OCI-LY3 (cell line): ENCODE data around the gene PDPR.
"Not testable (repeated sequence)": the region's sequence is repeated elsewhere in the genome, so short reads cannot be mapped to it uniquely, and the experiment has no call there.

Experiments
- H2AFZ ChIP-seq: fragments of 200-600, 300-600 bp; shearing (Covaris generic); 2 replicates; pipeline ENCODE4 v1.6.0; 2014; ENCODE audit warnings: antibody characterized with exemption, low read depth, low read length
- H3K27ac ChIP-seq: fragments of 200-600, 300-600 bp; sonication (generic); 2 replicates; pipeline ENCODE4 v1.5.1; 2014; ENCODE audit warnings: mild to moderate bottlenecking, low read length, moderate library complexity, mixed read lengths
- H3K27me3 ChIP-seq: fragments of 200-600, 300-600 bp; sonication (generic); 2 replicates; pipeline ENCODE4 v1.6.1; 2014; ENCODE audit warnings: low read depth, low read length, mixed read lengths
- H3K36me3 ChIP-seq: fragments of 200-600, 300-600 bp; sonication (generic); replicated peaks from 2 replicates; pipeline ENCODE3; 2014; ENCODE audit warnings: low read depth, low read length, mixed read lengths
- H3K4me1 ChIP-seq: fragments of 300-600, 200-600 bp; sonication (generic); 2 replicates; pipeline ENCODE4 v1.6.1; 2014; ENCODE audit warnings: low read length, mixed read lengths
- H3K4me2 ChIP-seq: fragments of 200-600, 300-600 bp; sonication (generic); 2 replicates; pipeline ENCODE4 v1.6.1; 2014; ENCODE audit warnings: low read length, mixed read lengths
- H3K4me3 ChIP-seq: fragments of 300-600, 200-600 bp; sonication (generic); 2 replicates; pipeline ENCODE4 v1.5.1; 2014; ENCODE audit warnings: antibody characterized with exemption, mild to moderate bottlenecking, low read length, moderate library complexity
- H3K79me2 ChIP-seq: fragments of 300-600, 200-600 bp; shearing (Covaris generic); 2 replicates; pipeline ENCODE4 v1.6.1; 2014; ENCODE audit warnings: mild to moderate bottlenecking, low read length, mixed read lengths
- H3K9ac ChIP-seq: fragments of 300-600, 200-600 bp; shearing (Covaris generic); 2 replicates; pipeline ENCODE4 v1.6.0; 2014; ENCODE audit warnings: mild to moderate bottlenecking, low read length, moderate library complexity
- H3K9me3 ChIP-seq: fragments of 200-600, 300-600 bp; shearing (Covaris generic); 2 replicates; pipeline ENCODE4 v1.6.1; 2014; ENCODE audit warnings: low read length, mixed read lengths; ENCODE audit not compliant: insufficient read depth
- H4K20me1 ChIP-seq: fragments of 200-600, 300-600 bp; sonication (generic); 2 replicates; pipeline ENCODE4 v1.6.1; 2016; ENCODE audit warnings: low read length, mixed read lengths; ENCODE audit not compliant: insufficient read depth
- EZH2phosphoT487 ChIP-seq: fragments of 200-600 bp; shearing (Covaris generic); IDR thresholded peaks from 2 replicates; pipeline ENCODE4 v1.6.1; 2018; ENCODE audit warnings: antibody characterized with exemption, mixed run types, low read depth
- TF ChIP-seq, protein P1 (sequence below): fragments of 200-600, 300-600 bp; sonication (generic); IDR thresholded peaks from 2 replicates; pipeline ENCODE4 v1.5.1; 2014; ENCODE audit warnings: antibody characterized with exemption, low read length, low read depth

Gene PDPR

GRCh38 chr16:70162041-70162451, 47.9 kb downstream of the PDPR start:
- Histone ChIP-seq H3K9ac (no peak overlapping the region), H3K27me3 (no peaks in the 10 kb centered on the region), H3K4me3 (no peak overlapping the region), H3K27ac (no peak overlapping the region), H3K79me2 (no peaks in the 10 kb centered on the region), H3K4me1 (no peaks in the 10 kb centered on the region), H4K20me1 (no peaks in the 10 kb centered on the region), H3K36me3 (peaks cover 38% of the 10 kb centered on the region), H2AFZ (no peak overlapping the region), H3K4me2 (no peak overlapping the region), H3K9me3 (no peaks in the 10 kb centered on the region)
- no peak for TF ChIP-seq EZH2phosphoT487
- TF ChIP-seq, protein P1, sequence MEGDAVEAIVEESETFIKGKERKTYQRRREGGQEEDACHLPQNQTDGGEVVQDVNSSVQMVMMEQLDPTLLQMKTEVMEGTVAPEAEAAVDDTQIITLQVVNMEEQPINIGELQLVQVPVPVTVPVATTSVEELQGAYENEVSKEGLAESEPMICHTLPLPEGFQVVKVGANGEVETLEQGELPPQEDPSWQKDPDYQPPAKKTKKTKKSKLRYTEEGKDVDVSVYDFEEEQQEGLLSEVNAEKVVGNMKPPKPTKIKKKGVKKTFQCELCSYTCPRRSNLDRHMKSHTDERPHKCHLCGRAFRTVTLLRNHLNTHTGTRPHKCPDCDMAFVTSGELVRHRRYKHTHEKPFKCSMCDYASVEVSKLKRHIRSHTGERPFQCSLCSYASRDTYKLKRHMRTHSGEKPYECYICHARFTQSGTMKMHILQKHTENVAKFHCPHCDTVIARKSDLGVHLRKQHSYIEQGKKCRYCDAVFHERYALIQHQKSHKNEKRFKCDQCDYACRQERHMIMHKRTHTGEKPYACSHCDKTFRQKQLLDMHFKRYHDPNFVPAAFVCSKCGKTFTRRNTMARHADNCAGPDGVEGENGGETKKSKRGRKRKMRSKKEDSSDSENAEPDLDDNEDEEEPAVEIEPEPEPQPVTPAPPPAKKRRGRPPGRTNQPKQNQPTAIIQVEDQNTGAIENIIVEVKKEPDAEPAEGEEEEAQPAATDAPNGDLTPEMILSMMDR = no peak

GRCh38 chr16:70163596-70163995, 49.5 kb downstream of the PDPR start:
- Histone ChIP-seq H3K4me2 (no peak overlapping the region), H3K36me3 (peaks cover 24% of the 10 kb centered on the region), H3K9ac (no peak overlapping the region), H3K27me3 (no peaks in the 10 kb centered on the region), H3K4me3 (no peak overlapping the region), H4K20me1 (no peaks in the 10 kb centered on the region), H3K4me1 (no peaks in the 10 kb centered on the region), H3K27ac (no peak overlapping the region), H3K79me2 (no peaks in the 10 kb centered on the region), H2AFZ (no peak overlapping the region), H3K9me3 (no peaks in the 10 kb centered on the region)
- no peak for TF ChIP-seq EZH2phosphoT487
- TF ChIP-seq, protein P1 = no peak

- H3K27ac ChIP-seq, H3K4me1 ChIP-seq, H3K27me3 ChIP-seq, H3K4me2 ChIP-seq, H2AFZ ChIP-seq, H4K20me1 ChIP-seq, H3K36me3 ChIP-seq, H3K79me2 ChIP-seq, H3K4me3 ChIP-seq, H3K9me3 ChIP-seq, H3K9ac ChIP-seq: not testable (repeated sequence)
Observed at GRCh38 chr16:70166688-70167087, 52.6 kb downstream of the PDPR start.

DNA sequence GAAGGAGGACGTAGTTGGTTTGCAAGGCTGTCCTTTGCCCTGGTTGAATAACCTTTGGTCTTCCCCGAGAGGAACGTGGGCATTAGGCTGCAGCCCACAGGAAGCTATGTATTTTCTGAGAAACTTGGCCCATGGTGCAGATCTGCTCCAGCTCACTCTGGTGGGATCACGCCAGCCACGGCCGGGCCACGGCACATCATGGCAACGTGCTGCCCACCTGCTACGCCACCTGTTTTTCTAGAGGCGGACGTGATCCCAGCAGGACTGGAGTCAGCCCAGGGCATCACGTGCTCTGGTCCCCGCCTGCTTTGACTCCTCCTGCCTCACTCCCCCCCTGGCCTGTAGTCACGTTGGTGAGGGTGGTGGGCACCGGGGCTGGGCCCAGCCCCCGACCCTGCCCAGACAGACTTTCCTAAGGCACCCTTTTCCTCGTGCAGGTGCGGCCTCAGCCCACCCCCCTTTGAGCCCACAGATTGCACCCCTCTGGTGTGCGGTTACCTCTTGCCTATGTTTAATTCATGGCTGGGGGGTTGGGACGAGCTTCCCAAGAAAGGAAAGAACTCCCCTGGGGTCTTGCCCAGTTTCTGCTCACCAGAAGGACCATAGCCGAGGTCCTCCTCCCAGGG, 59.2 kb downstream of the PDPR start, which contains the start of gene CLEC18C:
Gene CLEC18C (plus strand): TSS at position 576 of the 626 bp plus-strand sequence. CDS start 492 bp downstream, outside the sequence.
- not testable (repeated sequence) for H3K9ac ChIP-seq, H3K4me1 ChIP-seq, H2AFZ ChIP-seq, H3K27ac ChIP-seq, H3K4me3 ChIP-seq, H4K20me1 ChIP-seq, H3K9me3 ChIP-seq, H3K36me3 ChIP-seq, H3K27me3 ChIP-seq, H3K79me2 ChIP-seq, H3K4me2 ChIP-seq

GRCh38 chr16:70173916-70174315, 59.8 kb downstream of the PDPR start:
- not testable (repeated sequence) for H3K4me2 ChIP-seq, H3K4me1 ChIP-seq, H2AFZ ChIP-seq, H3K27me3 ChIP-seq, H3K36me3 ChIP-seq, H3K27ac ChIP-seq, H4K20me1 ChIP-seq, H3K9ac ChIP-seq, H3K79me2 ChIP-seq, H3K4me3 ChIP-seq, H3K9me3 ChIP-seq

DNA sequence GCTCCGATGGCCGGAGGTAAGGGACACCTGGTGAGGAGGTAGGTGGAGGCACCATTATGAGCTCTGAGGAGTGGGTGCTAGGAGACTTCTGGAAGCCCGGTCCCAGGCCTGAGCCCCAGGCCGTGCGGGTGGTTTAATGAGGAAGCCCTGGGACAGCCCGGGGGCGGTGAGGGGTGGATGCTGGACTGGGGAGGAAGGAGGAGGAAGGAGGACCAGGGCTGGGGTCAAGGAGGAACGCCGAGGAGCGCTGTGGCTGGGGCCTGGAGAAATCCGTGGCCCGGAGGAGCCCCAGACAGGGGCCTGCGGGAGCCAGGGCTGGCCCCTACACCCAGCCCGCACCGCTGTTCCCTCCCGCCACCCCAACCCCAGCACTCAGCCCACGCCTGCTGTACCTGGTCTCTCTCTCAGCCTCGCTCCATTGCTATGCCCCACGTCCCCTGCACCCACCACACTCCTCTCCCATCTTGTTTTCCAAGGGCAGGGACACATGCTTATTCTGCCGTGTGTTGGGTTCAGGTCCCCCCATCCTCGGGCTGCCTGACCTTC, 60.3 kb downstream of the PDPR start:
- H3K4me2 ChIP-seq, H3K79me2 ChIP-seq, H3K4me3 ChIP-seq, H3K27ac ChIP-seq, H3K9me3 ChIP-seq, H2AFZ ChIP-seq, H3K9ac ChIP-seq, H3K27me3 ChIP-seq, H3K4me1 ChIP-seq, H3K36me3 ChIP-seq, H4K20me1 ChIP-seq: not testable (repeated sequence)

GRCh38 chr16:70187858-70188607, 73.9 kb downstream of the PDPR start:
- H3K4me1 ChIP-seq, H4K20me1 ChIP-seq, H3K27me3 ChIP-seq, H3K9ac ChIP-seq, H2AFZ ChIP-seq, H3K4me3 ChIP-seq, H3K36me3 ChIP-seq, H3K9me3 ChIP-seq, H3K4me2 ChIP-seq, H3K27ac ChIP-seq, H3K79me2 ChIP-seq: not testable (repeated sequence)

DNA sequence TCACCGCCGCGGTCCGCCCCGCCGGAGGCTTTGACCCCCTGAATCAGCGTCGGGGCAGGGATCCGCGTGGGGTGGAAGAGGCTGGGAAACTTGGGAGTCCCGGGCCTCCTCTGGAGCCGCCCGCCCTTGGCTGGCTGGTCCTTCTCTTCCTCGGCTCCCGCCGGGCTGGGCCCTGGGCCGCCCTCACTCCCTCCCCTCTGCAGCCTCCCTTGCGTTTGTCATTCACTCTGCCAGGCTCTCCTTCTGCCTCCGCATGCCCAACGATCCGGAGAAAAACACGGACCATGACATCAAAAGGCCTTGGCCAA, 74.4 kb downstream of the PDPR start:
- H3K27ac ChIP-seq, H3K4me3 ChIP-seq, H2AFZ ChIP-seq, H3K36me3 ChIP-seq, H3K9me3 ChIP-seq, H3K4me1 ChIP-seq, H3K4me2 ChIP-seq, H4K20me1 ChIP-seq, H3K9ac ChIP-seq, H3K27me3 ChIP-seq, H3K79me2 ChIP-seq: not testable (repeated sequence)
